ENCODE results near the gene TIGD3. TPM values are rescaled to one million over a fixed set of nuclear protein-coding genes. Genes with fewer than 3 reads are reported as not detected.

The TIGD3 gene
- total RNA-seq, 1 donor from 2014 or later, result 0.20 TPM

GRCh38 chr11:65393513-65394079 lies 39.0 kb downstream of the TIGD3 start:
- Histone ChIP-seq H3K4me1 (ENCODE audit: insufficient read depth, low read length) (peaks cover 27% of the 10 kb centered on the region), H3K36me3 (ENCODE audit: insufficient read depth, low read length) (peaks cover 6% of the 10 kb centered on the region), H3K27me3 (ENCODE audit: insufficient read depth, low read length) (no peaks in the 10 kb centered on the region), H4K20me1 (ENCODE audit: insufficient read depth, low read length) (peaks cover 54% of the 10 kb centered on the region), H3K4me2 (ENCODE audit: low read length) (no peak overlapping the region), H3K79me2 (ENCODE audit: insufficient read depth, low read length) (peaks cover 62% of the 10 kb centered on the region), H3K9ac (ENCODE audit: low read length) (no peak overlapping the region), H3K4me3 (ENCODE audit: insufficient read depth, low read depth, low read length) (no peak overlapping the region), H3K27ac (ENCODE audit: low read depth, low read length) (no peak overlapping the region), H2AFZ (ENCODE audit: low read depth, low read length) (no peak overlapping the region), H3K9me3 (ENCODE audit: insufficient read depth, low read depth, low read length) (no peaks in the 10 kb centered on the region)
- Mint-ChIP-seq H3K27ac (ENCODE audit: unreplicated experiment) (no peak overlapping the region), H3K36me3 (ENCODE audit: low read depth, unreplicated experiment) (peaks cover 32% of the 10 kb centered on the region), H3K4me3 (ENCODE audit: unreplicated experiment) (no peak overlapping the region), H3K27me3 (ENCODE audit: low read depth, unreplicated experiment) (no peaks in the 10 kb centered on the region), H3K4me1 (ENCODE audit: low read depth, unreplicated experiment) (peaks cover 30% of the 10 kb centered on the region), H3K9me3 (ENCODE audit: unreplicated experiment) (no peaks in the 10 kb centered on the region)
- TF ChIP-seq EZH2 (IDR thresholded peaks at IDR 0.05; ENCODE audit: insufficient read depth, low read length) (no peak), CTCF (IDR thresholded peaks at IDR 0.05; ENCODE audit: insufficient read depth, low read depth, low read length) (no peak)
- FAIRE-seq, result no peak
- no peak for DNase-seq (ENCODE audit: low read depth)

- Mint-ChIP-seq H3K9me3 (ENCODE audit: unreplicated experiment) (no peaks in the 10 kb centered on the region), H3K27ac (ENCODE audit: unreplicated experiment) (no peak overlapping the region), H3K4me1 (ENCODE audit: low read depth, unreplicated experiment) (peaks cover 26% of the 10 kb centered on the region), H3K4me3 (ENCODE audit: unreplicated experiment) (no peak overlapping the region), H3K36me3 (ENCODE audit: low read depth, unreplicated experiment) (peaks cover 29% of the 10 kb centered on the region), H3K27me3 (ENCODE audit: low read depth, unreplicated experiment) (no peaks in the 10 kb centered on the region)
- no peak overlapping the region for H2AFZ ChIP-seq (ENCODE audit: low read depth, low read length)
- H3K4me3 ChIP-seq (ENCODE audit: insufficient read depth, low read depth, low read length), result no peak overlapping the region
- peaks cover 21% of the 10 kb centered on the region for H3K4me1 ChIP-seq (ENCODE audit: insufficient read depth, low read length)
- peaks cover 57% of the 10 kb centered on the region for H3K79me2 ChIP-seq (ENCODE audit: insufficient read depth, low read length)
- TF ChIP-seq EZH2 (IDR thresholded peaks at IDR 0.05; ENCODE audit: insufficient read depth, low read length) (no peak), CTCF (IDR thresholded peaks at IDR 0.05; ENCODE audit: insufficient read depth, low read depth, low read length) (no peak)
- peaks cover 6% of the 10 kb centered on the region for H3K36me3 ChIP-seq (ENCODE audit: insufficient read depth, low read length)
- DNase-seq (ENCODE audit: low read depth) (no peak), FAIRE-seq (no peak)
- H3K27ac ChIP-seq (ENCODE audit: low read depth, low read length), result no peak overlapping the region
- H3K9ac ChIP-seq (ENCODE audit: low read length), result no peak overlapping the region
- no peaks in the 10 kb centered on the region for H3K27me3 ChIP-seq (ENCODE audit: insufficient read depth, low read length)
- H4K20me1 ChIP-seq (ENCODE audit: insufficient read depth, low read length), result peaks cover 57% of the 10 kb centered on the region
- no peak overlapping the region for H3K4me2 ChIP-seq (ENCODE audit: low read length)
- H3K9me3 ChIP-seq (ENCODE audit: insufficient read depth, low read depth, low read length), result no peaks in the 10 kb centered on the region
These were observed 39.6 kb downstream of the TIGD3 start for GRCh38 chr11:65394125-65394536.

GRCh38 chr11:65395961-65396530 lies 41.5 kb downstream of the TIGD3 start:
- H3K79me2 ChIP-seq (ENCODE audit: insufficient read depth, low read length), result peaks cover 43% of the 10 kb centered on the region
- Mint-ChIP-seq H3K36me3 (ENCODE audit: low read depth, unreplicated experiment) (peaks cover 22% of the 10 kb centered on the region), H3K27me3 (ENCODE audit: low read depth, unreplicated experiment) (no peaks in the 10 kb centered on the region), H3K4me1 (ENCODE audit: low read depth, unreplicated experiment) (peaks cover 9% of the 10 kb centered on the region), H3K4me3 (ENCODE audit: unreplicated experiment) (no peak overlapping the region), H3K9me3 (ENCODE audit: unreplicated experiment) (no peaks in the 10 kb centered on the region), H3K27ac (ENCODE audit: unreplicated experiment) (no peak overlapping the region)
- H3K27ac ChIP-seq (ENCODE audit: low read depth, low read length), result no peak overlapping the region
- H3K4me1 ChIP-seq (ENCODE audit: insufficient read depth, low read length), result peaks cover 2% of the 10 kb centered on the region
- peaks cover 55% of the 10 kb centered on the region for H4K20me1 ChIP-seq (ENCODE audit: insufficient read depth, low read length)
- no peak for TF ChIP-seq CTCF (IDR thresholded peaks at IDR 0.05; ENCODE audit: insufficient read depth, low read depth, low read length)
- no peak for TF ChIP-seq EZH2 (IDR thresholded peaks at IDR 0.05; ENCODE audit: insufficient read depth, low read length)
- peaks cover 8% of the 10 kb centered on the region for H3K36me3 ChIP-seq (ENCODE audit: insufficient read depth, low read length)
- H3K27me3 ChIP-seq (ENCODE audit: insufficient read depth, low read length), result no peaks in the 10 kb centered on the region
- H3K4me3 ChIP-seq (ENCODE audit: insufficient read depth, low read depth, low read length), result no peak overlapping the region
- DNase-seq (ENCODE audit: low read depth) (no peak), FAIRE-seq (no peak)
- H3K9ac ChIP-seq (ENCODE audit: low read length), result no peak overlapping the region
- no peaks in the 10 kb centered on the region for H3K9me3 ChIP-seq (ENCODE audit: insufficient read depth, low read depth, low read length)
- H3K4me2 ChIP-seq (ENCODE audit: low read length), result no peak overlapping the region
- no peak overlapping the region for H2AFZ ChIP-seq (ENCODE audit: low read depth, low read length)
